ENCODE measurements around the gene RASIP1. TPM values are rescaled to one million over a fixed set of nuclear protein-coding genes. Genes with fewer than 3 reads are reported as not detected.
A peak's percentile ranks its signal among the peaks of the same experiment; 100 is the strongest.

The RASIP1 gene
- total and polyA plus RNA-seq, 2 of the 8 experiments (the other 6 are each of a cell fraction or from before 2014, with no cell fraction given), result 9.3 to 11.4 TPM

DNA sequence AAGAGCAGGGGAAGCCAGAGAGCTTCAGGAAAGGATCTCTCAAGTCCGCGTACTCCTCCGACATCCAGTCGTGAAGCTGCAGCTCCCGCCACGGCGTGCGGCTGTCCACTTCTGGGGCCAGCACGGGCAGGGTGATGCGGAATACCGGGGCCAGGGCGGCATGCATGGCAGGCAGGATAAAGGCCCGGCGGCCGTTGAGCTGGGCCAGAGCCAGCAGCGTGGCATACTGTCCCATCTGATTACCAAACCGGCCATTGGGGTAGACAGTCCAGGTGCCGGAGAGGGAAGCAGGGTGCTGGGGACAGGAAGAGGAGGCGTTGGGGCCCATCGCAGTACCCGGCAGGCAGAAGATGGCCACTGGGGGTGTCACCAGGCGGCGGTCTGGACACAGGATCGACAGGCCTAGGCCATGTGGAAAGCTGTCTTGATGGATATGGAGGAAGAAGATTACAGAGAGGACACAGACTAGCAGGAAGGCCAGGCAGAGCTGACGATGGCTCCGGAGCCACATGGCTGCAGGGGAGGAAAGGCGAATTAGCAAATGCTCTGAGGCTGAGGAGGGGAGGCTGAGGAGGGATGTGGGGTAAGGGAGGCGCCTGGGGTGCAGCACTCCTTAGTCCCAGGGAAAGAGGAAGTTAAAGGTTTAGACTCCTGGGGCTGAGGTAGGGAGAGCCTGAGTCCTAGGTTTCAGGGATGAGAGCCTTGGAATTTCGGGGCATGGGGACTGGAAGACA lies 10.5 kb upstream of the RASIP1 start:
- H4K8ac ChIP-seq (ENCODE audit: extremely low read depth, insufficient read depth, low read length), result no peak overlapping the region; the same call in 1 of the 2 replicates
- H3K23ac ChIP-seq (ENCODE audit: insufficient read length), result no peak overlapping the region
- H3K56ac ChIP-seq (replicated peaks; ENCODE audit: insufficient read length, low read depth, low read length), result no peak overlapping the region
- H3K4me1 ChIP-seq (replicated peaks in 1 of 4; ENCODE audit: control insufficient read depth in 3 of 4, insufficient read depth in 4 of 4, low read length in 3 of 4), result peaks cover 8 to 23% (median 18%) of the 10 kb centered on the region in 4 experiments
- 0 out of 2 replicates have a peak overlapping the region, but pooled peaks have one; percentile 12 for H2BK12ac ChIP-seq (ENCODE audit: low read depth, low read length)
- no peak overlapping the region for H2BK20ac ChIP-seq (ENCODE audit: low read length)
- ChIA-PET CTCF (ENCODE audit: partially characterized antibody) (interaction anchor here (0.7 to 2.1 kb wide), 9 partner anchors 9 to 85 kb away, joined by 3 to 9 read pairs (median 4); partner anchors contain the start of gene HSD17B14), POLR2A (ENCODE audit: partially characterized antibody) (interaction anchor here (0.7 to 5.6 kb wide), 9 partner anchors 8 to 37 kb away, joined by 3 to 30 read pairs (median 4); no protein-coding TSS in a partner anchor)
- H3K23me2 ChIP-seq (ENCODE audit: low read depth, low read length), result peaks cover 15% of the 10 kb centered on the region
- no peaks in the 10 kb centered on the region for H3K27me3 ChIP-seq (replicated peaks in 1 of 4; ENCODE audit: control insufficient read depth in 3 of 4, extremely low read depth in 1 of 4, insufficient read depth in 3 of 4, low read length in 3 of 4)
- H3K79me1 ChIP-seq (ENCODE audit: low read depth, low read length), result peaks cover 14% of the 10 kb centered on the region
- no peak overlapping the region for H4K5ac ChIP-seq (ENCODE audit: insufficient read length, low read depth, low read length)
- peak overlapping the region; percentile 52 for H4K91ac ChIP-seq (replicated peaks; ENCODE audit: insufficient read length, low read length)
- H2AK5ac ChIP-seq (ENCODE audit: low read depth, low read length), result no peak overlapping the region
- H3K4me2 ChIP-seq (ENCODE audit: insufficient read depth in 1 of 2, low read depth in 2 of 2, low read length in 2 of 2), result peak overlapping the region; percentile 91 to 98
- H3K9ac ChIP-seq (replicated peaks in 1 of 4; ENCODE audit: extremely low read depth in 1 of 4, low read depth in 3 of 4, low read length in 3 of 4), result no peak overlapping the region
- H2BK120ac ChIP-seq (replicated peaks; ENCODE audit: low read depth, low read length), result no peak overlapping the region
- H3K79me2 ChIP-seq (ENCODE audit: control insufficient read depth in 1 of 2, insufficient read depth in 2 of 2, low read length in 2 of 2), result peaks cover 3 to 27% of the 10 kb centered on the region in 2 experiments; a peak in 3 of 4 replicates
- H4K20me1 ChIP-seq (replicated peaks in 1 of 2; ENCODE audit: control insufficient read depth in 1 of 2, insufficient read depth in 2 of 2, low read length in 2 of 2), result peaks cover 3 to 7% of the 10 kb centered on the region in 2 experiments
- H2BK15ac ChIP-seq (ENCODE audit: low read length), result no peak overlapping the region
- no peak overlapping the region for H2AFZ ChIP-seq (ENCODE audit: low read length)
- no peak overlapping the region for H3K4ac ChIP-seq (replicated peaks; ENCODE audit: insufficient read length, low read depth, low read length)
- no peak for FAIRE-seq
- WGBS, 2 experiments (ENCODE audit: extremely low coverage in 1 of 2, insufficient coverage in 1 of 2, insufficient read length in 1 of 2, insufficient replicate concordance in 2 of 2, low coverage in 1 of 2, low lambda C conversion rate in 2 of 2, missing lambda C conversion rate in 1 of 2), result 92% methylated on average over 28 of the region's 29 CpGs; no CpG with 5 or more reads in 1 of the 2 experiments
- no peaks in the 10 kb centered on the region for H3K9me3 ChIP-seq (ENCODE audit: insufficient read depth in 2 of 2, low read depth in 1 of 2, low read length in 1 of 2)
- H3K14ac ChIP-seq (ENCODE audit: insufficient read length), result no peak overlapping the region
- peaks cover 11 to 30% (median 15%) of the 10 kb centered on the region in 4 experiments for H3K36me3 ChIP-seq (ENCODE audit: control insufficient read depth in 2 of 4, insufficient read depth in 4 of 4, low read length in 3 of 4)
- H2BK5ac ChIP-seq (ENCODE audit: low read depth, low read length), result peak overlapping the region; percentile 44; the same call in 1 of the 2 replicates
- no peak for DNase-seq (ENCODE audit: low read depth in 1 of 2, low spot score in 2 of 2)
- H3K27ac ChIP-seq (ENCODE audit: low read depth, low read length), result no peak overlapping the region
- no peak overlapping the region for H3K18ac ChIP-seq (ENCODE audit: extremely low read depth, low read length)
- H3K4me3 ChIP-seq (ENCODE audit: extremely low read depth in 1 of 4, insufficient read depth in 2 of 4, low read depth in 3 of 4, low read length in 4 of 4), result peak overlapping the region; percentile 19 to 97 (median 59); a peak in 5 of 8 replicates
- no peak for TF ChIP-seq HDAC6 (IDR thresholded peaks at IDR 0.05; ENCODE audit: low read depth, low read length)
- no peak for TF ChIP-seq BRCA1 (IDR thresholded peaks at IDR 0.05; ENCODE audit: low read depth, low read length)
- TF ChIP-seq ZNF274 (IDR thresholded peaks at IDR 0.05; ENCODE audit: borderline replicate concordance, extremely low read depth, low read length), result no peak
- TF ChIP-seq EZH2 (IDR thresholded peaks at IDR 0.05; ENCODE audit: low read depth, low read length, severe bottlenecking), result no peak
- TF ChIP-seq KDM4A (IDR thresholded peaks at IDR 0.05; ENCODE audit: low read depth, low read length, severe bottlenecking), result no peak
- TF ChIP-seq EP300 (IDR thresholded peaks at IDR 0.05; ENCODE audit: borderline replicate concordance in 1 of 2, low read depth in 2 of 2, low read length in 2 of 2), result no peak
- TF ChIP-seq SP2 (IDR thresholded peaks at IDR 0.05; ENCODE audit: low read length), result no peak
- TF ChIP-seq POU5F1 (IDR thresholded peaks at IDR 0.05; ENCODE audit: low read depth, low read length), result no peak
- TF ChIP-seq CREB1 (IDR thresholded peaks at IDR 0.05), result no peak
- TF ChIP-seq TBP (IDR thresholded peaks at IDR 0.05; ENCODE audit: low read depth, low read length), result no peak
- TF ChIP-seq GTF2F1 (IDR thresholded peaks at IDR 0.05; ENCODE audit: borderline replicate concordance, low read depth, low read length), result no peak

All from H1 (cell line).